RPMI7951 (cell line): Measurements from ENCODE around the gene GPRC5D. TPM values are rescaled to one million over a fixed set of nuclear protein-coding genes. Genes with fewer than 3 reads are reported as not detected.

Experiments used
- DNase-seq: peaks from one replicate; pipeline ENCODE4 v3.0.0-alpha.2; 2012; ENCODE audit warnings: low read depth
- total RNA-seq: library from RNA; depleted of rRNA; stranded (reverse); fragments of >200 nt; shearing (Covaris generic); gene quantifications from 2 replicates; pipeline ENCODE4 v1.2.3, GENCODE V29; 2014; rRNA removed

GPRC5D gene
- total RNA-seq, 1 experiment from 2014 or later: not detected

- no peak for DNase-seq
Observed at GRCh38 chr12:12908252-12908651, 43.7 kb downstream of the GPRC5D start.

GRCh38 chr12:12907552-12907951 is 44.4 kb downstream of the GPRC5D start:
- no peak for DNase-seq

GRCh38 chr12:12903642-12904609 is 48.0 kb downstream of the GPRC5D start:
- DNase-seq: no peak

- DNase-seq: peak; percentile 41
Observed at GRCh38 chr12:12902036-12902435, 49.9 kb downstream of the GPRC5D start.

GRCh38 chr12:12901158-12901791 is 50.7 kb downstream of the GPRC5D start:
- peak; percentile 83 for DNase-seq

GRCh38 chr12:12900786-12901157 is 51.2 kb downstream of the GPRC5D start:
- DNase-seq: no peak

- peak; percentile 90 for DNase-seq
Observed at GRCh38 chr12:12899530-12900380, 52.2 kb downstream of the GPRC5D start.

GRCh38 chr12:12898911-12899511 is 53.0 kb downstream of the GPRC5D start:
- DNase-seq: no peak

GRCh38 chr12:12898136-12898717 is 53.7 kb downstream of the GPRC5D start:
- no peak for DNase-seq

- no peak for DNase-seq
Observed at GRCh38 chr12:12897302-12897701, 54.7 kb downstream of the GPRC5D start.

GRCh38 chr12:12896260-12896659 is 55.7 kb downstream of the GPRC5D start:
- DNase-seq: no peak

- no peak for DNase-seq
Observed at GRCh38 chr12:12893438-12893837, 58.5 kb downstream of the GPRC5D start.

- DNase-seq: no peak
Observed at GRCh38 chr12:12892681-12893141, 59.3 kb downstream of the GPRC5D start.

GRCh38 chr12:12891881-12892355 is 60.1 kb downstream of the GPRC5D start:
- DNase-seq: no peak

GRCh38 chr12:12891080-12891880 is 60.7 kb downstream of the GPRC5D start, which contains the start of gene GPRC5A:
TSS of gene GPRC5A (plus strand) at chr12:12891562. CDS start at chr12:12908250, 16,688 bp downstream.
- peak; percentile 92 for DNase-seq

Other genes starting within 250 kb of the GPRC5D start
- gene CDKN1B, start 234.8 kb downstream of the GPRC5D start, total RNA-seq: 26.6 and 30.8 TPM in 2 replicates
- gene APOLD1, start 166.5 kb downstream of the GPRC5D start, total RNA-seq: 12.6 and 12.7 TPM in 2 replicates
- 75.4 and 86.6 TPM in 2 replicates for gene DDX47, start 138.8 kb downstream of the GPRC5D start, total RNA-seq
- gene GPRC5A, start 60.6 kb downstream of the GPRC5D start, total RNA-seq: 4.7 and 5.1 TPM in 2 replicates
- 4.1 and 8.9 TPM in 2 replicates for gene HEBP1, start 48.1 kb upstream of the GPRC5D start, total RNA-seq
- 2.7 and 2.9 TPM in 2 replicates for gene FAM234B, start 92.2 kb upstream of the GPRC5D start, total RNA-seq
- gene GSG1, start 151.5 kb upstream of the GPRC5D start, total RNA-seq: not detected in 2 replicates
- 71.3 and 120 TPM in 2 replicates for gene EMP1, start 244.6 kb upstream of the GPRC5D start, total RNA-seq